WTC11 (cell line): ENCODE data around the gene KRTAP5-4. TPM values are rescaled to one million over a fixed set of nuclear protein-coding genes. Genes with fewer than 3 reads are reported as not detected.

Source experiments
- ATAC-seq: fragments of 200-7000 bp; cut with Tn5 transposase; 2 replicates; pipeline ENCODE4 v1.10.0; 2021; ENCODE audit warnings: mild to moderate bottlenecking, moderate library complexity
- CTCF ChIA-PET: fragments of 300-600 bp; sonication (Branson Sonifier 250); formaldehyde crosslinking; loops from one replicate; lab custom pipeline; 2021; ENCODE audit warnings: antibody characterized with exemption; lab: Charles Lee
- POLR2A ChIA-PET: fragments of 350-600 bp; sonication (Branson Sonifier 250); formaldehyde crosslinking; loops from one replicate; lab custom pipeline; 2021; ENCODE audit warnings: antibody characterized with exemption; lab: Charles Lee
- DNase-seq: peaks from one replicate; pipeline ENCODE4 v3.0.0; 2021; ENCODE audit warnings: low spot score
- H3K27ac Mint-ChIP-seq: 2 replicates; pipeline ENCODE4 v1.8.0; 2021; ENCODE audit warnings: mixed read lengths
- H3K27me3 Mint-ChIP-seq: 2 replicates; pipeline ENCODE4 v1.8.0; 2021; ENCODE audit warnings: low read depth, mild to moderate bottlenecking, moderate library complexity, mixed read lengths
- H3K36me3 Mint-ChIP-seq: 2 replicates; pipeline ENCODE4 v1.8.0; 2021; ENCODE audit warnings: mixed read lengths
- H3K4me1 Mint-ChIP-seq: 2 replicates; pipeline ENCODE4 v1.8.0; 2022; ENCODE audit warnings: mixed read lengths
- H3K4me3 Mint-ChIP-seq: 2 replicates; pipeline ENCODE4 v1.8.0; 2021; ENCODE audit warnings: mild to moderate bottlenecking, moderate library complexity, mixed read lengths
- H3K9me3 Mint-ChIP-seq: 2 replicates; pipeline ENCODE4 v1.8.0; 2021; ENCODE audit warnings: mixed read lengths
- AFF4 ChIP-seq: sonication (generic); formaldehyde crosslinking; IDR thresholded peaks from 2 replicates; pipeline ENCODE4 v1.8.1; 2023; ENCODE audit warnings: mild to moderate bottlenecking, missing genetic modification reagents, borderline replicate concordance
- ATF3 ChIP-seq: sonication (generic); formaldehyde crosslinking; conservative IDR thresholded peaks from 2 replicates; pipeline ENCODE4 v1.8.1; 2022; ENCODE audit warnings: mild to moderate bottlenecking, missing genetic modification reagents
- CBFB ChIP-seq: sonication (generic); formaldehyde crosslinking; IDR thresholded peaks from 2 replicates; pipeline ENCODE4 v1.8.1; 2022; ENCODE audit warnings: mild to moderate bottlenecking, low read depth, missing genetic modification reagents
- CREB1 ChIP-seq: sonication (generic); formaldehyde crosslinking; IDR thresholded peaks from 2 replicates; pipeline ENCODE4 v1.8.0; 2023; ENCODE audit warnings: mild to moderate bottlenecking, missing genetic modification reagents
- CREM ChIP-seq: sonication (generic); formaldehyde crosslinking; IDR thresholded peaks from 2 replicates; pipeline ENCODE4 v1.8.1; 2022; ENCODE audit warnings: mild to moderate bottlenecking, missing genetic modification reagents, moderate library complexity
- ERG ChIP-seq: fragments of 250-450 bp; sonication (Bioruptor Pico); IDR thresholded peaks from 2 replicates; pipeline ENCODE4 v1.8.0; 2021; ENCODE audit warnings: mild to moderate bottlenecking
- ESRRA ChIP-seq: sonication (generic); formaldehyde crosslinking; IDR thresholded peaks from 2 replicates; pipeline ENCODE4 v1.8.1; 2022; ENCODE audit warnings: mild to moderate bottlenecking, missing genetic modification reagents, borderline replicate concordance
- GRHL2 ChIP-seq: fragments of 250-450 bp; sonication (Bioruptor Pico); IDR thresholded peaks from 2 replicates; pipeline ENCODE4 v1.8.0; 2022; ENCODE audit warnings: mild to moderate bottlenecking, moderate library complexity; ENCODE audit not compliant: insufficient replicate concordance, severe bottlenecking
- IRF2 ChIP-seq: sonication (generic); formaldehyde crosslinking; IDR thresholded peaks from 2 replicates; pipeline ENCODE4 v1.8.0; 2022; ENCODE audit warnings: low read depth, missing genetic modification reagents, borderline replicate concordance
- KAT7 ChIP-seq: sonication (generic); formaldehyde crosslinking; IDR thresholded peaks from 2 replicates; pipeline ENCODE4 v1.8.1; 2023; ENCODE audit warnings: missing genetic modification reagents, mild to moderate bottlenecking, borderline replicate concordance
- MXD4 ChIP-seq: fragments of 250-450 bp; sonication (Bioruptor Pico); IDR thresholded peaks from 2 replicates; pipeline ENCODE4 v1.8.0; 2021; ENCODE audit warnings: mild to moderate bottlenecking, moderate library complexity, borderline replicate concordance
- NFE2L1 ChIP-seq: sonication (generic); formaldehyde crosslinking; IDR thresholded peaks from 2 replicates; pipeline ENCODE4 v1.8.1; 2023; ENCODE audit warnings: missing genetic modification reagents
- OVOL2 ChIP-seq: fragments of 250-450 bp; sonication (Bioruptor Pico); IDR thresholded peaks from 2 replicates; pipeline ENCODE4 v1.9.0; 2021; ENCODE audit warnings: mild to moderate bottlenecking, borderline replicate concordance
- PRRX2 ChIP-seq: fragments of 250-450 bp; sonication (Bioruptor Pico); IDR thresholded peaks from 2 replicates; pipeline ENCODE4 v1.8.0; 2021; ENCODE audit warnings: mild to moderate bottlenecking
- SOX15 ChIP-seq: fragments of 250-450 bp; sonication (Bioruptor Pico); IDR thresholded peaks from 2 replicates; pipeline ENCODE4 v1.9.0; 2021; ENCODE audit warnings: mild to moderate bottlenecking
- ZBTB43 ChIP-seq: sonication (generic); formaldehyde crosslinking; IDR thresholded peaks from 2 replicates; pipeline ENCODE4 v1.8.1; 2023; ENCODE audit warnings: mild to moderate bottlenecking, missing genetic modification reagents
- ZNF532 ChIP-seq: fragments of 250-450 bp; sonication (Bioruptor Pico); IDR thresholded peaks from 2 replicates; pipeline ENCODE4 v1.9.0; 2021; ENCODE audit warnings: mild to moderate bottlenecking, borderline replicate concordance
- total RNA-seq: library from RNA; stranded (reverse); gene quantifications from 3 replicates; pipeline ENCODE4 v1.2.3, GENCODE V29; 2021

KRTAP5-4 gene
- total RNA-seq, 1 experiment from 2014 or later, result not detected

GRCh38 chr11:1604711-1605110 is 17.2 kb downstream of the KRTAP5-4 start:
- Mint-ChIP-seq H3K27me3 (peaks cover 34% of the 10 kb centered on the region), H3K27ac (no peak overlapping the region), H3K36me3 (peaks cover 27% of the 10 kb centered on the region), H3K4me3 (no peak overlapping the region), H3K9me3 (peaks cover 28% of the 10 kb centered on the region), H3K4me1 (peaks cover 17% of the 10 kb centered on the region)
- ChIA-PET CTCF (interaction anchor here (1.0 to 1.8 kb wide), 2 partner anchors 9 to 58 kb away, joined by 3 to 10 read pairs; no protein-coding TSS in a partner anchor), POLR2A (no interaction called here)
- DNase-seq, result no peak
- ATAC-seq, result no peak
- TF ChIP-seq MXD4 (CRISPR knock-in tag) (no peak), IRF2 (CRISPR knock-in tag) (no peak), GRHL2 (CRISPR knock-in tag) (no peak), ESRRA (CRISPR knock-in tag) (no peak), NFE2L1 (CRISPR knock-in tag) (no peak), ZNF532 (CRISPR knock-in tag) (no peak), CREB1 (CRISPR knock-in tag) (no peak), ZBTB43 (CRISPR knock-in tag) (no peak), KAT7 (CRISPR knock-in tag) (no peak), PRRX2 (CRISPR knock-in tag) (no peak), AFF4 (no peak), ERG (CRISPR knock-in tag) (no peak), CREM (CRISPR knock-in tag) (no peak), ATF3 (CRISPR knock-in tag) (no peak), SOX15 (no peak), CBFB (no peak), OVOL2 (no peak)
